Measurements from ENCODE around the gene ZCCHC14.

GRCh38 chr16:87515475-87516330 is 22.9 kb upstream of the ZCCHC14 start:
- TF ChIP-seq CTCF (IDR thresholded peaks at IDR 0.05 in 2 of 3, conservative IDR thresholded peaks at IDR 0.05 in 1 of 3; ENCODE audit: borderline replicate concordance in 1 of 3, insufficient read depth in 1 of 3, low read depth in 2 of 3, low read length in 2 of 3) = no peak
- no peak for TF ChIP-seq EZH2phosphoT487 (IDR thresholded peaks at IDR 0.05; ENCODE audit: borderline replicate concordance)
- no peak for TF ChIP-seq POLR2A (IDR thresholded peaks at IDR 0.05; ENCODE audit: borderline replicate concordance, extremely low read depth, insufficient read depth, insufficient read length)
- no peak for TF ChIP-seq POLR2AphosphoS5 (IDR thresholded peaks at IDR 0.05; ENCODE audit: low read depth, low read length)
- TF ChIP-seq REST (IDR thresholded peaks at IDR 0.05; ENCODE audit: low read depth) = no peak
- TF ChIP-seq, protein P1, sequence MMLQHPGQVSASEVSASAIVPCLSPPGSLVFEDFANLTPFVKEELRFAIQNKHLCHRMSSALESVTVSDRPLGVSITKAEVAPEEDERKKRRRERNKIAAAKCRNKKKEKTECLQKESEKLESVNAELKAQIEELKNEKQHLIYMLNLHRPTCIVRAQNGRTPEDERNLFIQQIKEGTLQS (IDR thresholded peaks at IDR 0.05) = no peak
- no peak for TF ChIP-seq FOSL1 (IDR thresholded peaks at IDR 0.05; ENCODE audit: low read depth)
- no peak for TF ChIP-seq ZFX (IDR thresholded peaks at IDR 0.05)
- TF ChIP-seq MAX (IDR thresholded peaks at IDR 0.05) = no peak

Measured in HCT116 (cell line).